ENCODE measurements around the gene S100P.

Gene S100P

DNA sequence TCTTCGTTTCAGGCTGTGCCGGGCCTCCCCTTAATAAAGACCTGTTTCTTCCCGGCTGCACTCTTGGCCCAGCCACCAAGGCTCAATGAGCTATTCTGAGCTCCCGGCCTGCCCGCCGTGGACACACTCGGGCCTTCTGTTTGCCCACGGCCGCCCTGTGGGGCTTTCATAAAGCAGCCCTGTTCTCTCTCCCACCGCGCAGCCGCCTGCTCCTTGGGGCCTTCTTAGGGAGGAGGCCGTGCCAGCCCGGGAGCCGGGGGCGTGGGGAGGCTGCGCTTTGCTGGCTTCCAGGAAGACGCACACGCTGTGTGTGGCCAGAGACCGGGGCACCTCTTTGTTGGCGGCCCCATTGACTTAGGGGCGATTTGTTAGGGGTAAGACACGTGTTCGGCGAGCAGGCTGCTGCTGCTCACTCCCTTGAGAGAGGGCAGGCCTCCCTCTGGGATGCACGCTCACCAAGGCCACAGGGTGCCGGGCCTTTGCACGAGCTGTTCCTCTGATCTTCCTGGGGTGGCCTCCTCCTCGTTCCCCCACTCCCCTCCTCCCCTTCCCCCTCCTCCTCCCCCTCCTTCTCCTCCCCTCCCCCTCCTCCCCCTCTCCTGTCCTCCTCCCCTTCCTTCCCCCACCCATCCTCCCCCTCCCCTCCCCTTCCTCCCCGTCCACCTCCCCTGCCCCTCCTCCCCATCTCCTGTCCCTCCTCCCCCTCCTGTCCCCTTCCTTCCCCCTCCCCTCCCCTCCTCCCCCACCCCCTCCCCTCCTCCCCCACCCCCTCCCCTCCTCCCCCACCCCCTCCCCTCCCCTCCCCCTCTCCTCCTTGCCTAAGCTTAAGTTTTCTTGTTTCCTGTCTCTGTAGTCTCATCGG, 33.6 kb downstream of the S100P start:
- no peak for DNase-seq

DNA sequence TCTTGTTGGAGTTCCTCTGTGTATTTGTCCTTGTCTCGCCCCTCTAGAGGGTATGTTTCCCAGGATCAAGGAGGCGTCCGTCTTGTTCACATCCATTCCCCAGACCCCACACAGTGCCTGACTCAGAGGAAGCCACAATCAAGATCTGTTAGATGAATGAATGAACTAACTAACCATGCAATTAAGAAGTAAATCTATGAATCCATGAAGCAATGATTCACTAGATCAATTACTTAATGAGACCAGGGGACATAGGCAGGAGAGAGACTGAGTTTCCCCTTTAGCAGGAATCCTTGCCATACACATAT, 34.2 kb downstream of the S100P start:
- no peak for DNase-seq

DNA sequence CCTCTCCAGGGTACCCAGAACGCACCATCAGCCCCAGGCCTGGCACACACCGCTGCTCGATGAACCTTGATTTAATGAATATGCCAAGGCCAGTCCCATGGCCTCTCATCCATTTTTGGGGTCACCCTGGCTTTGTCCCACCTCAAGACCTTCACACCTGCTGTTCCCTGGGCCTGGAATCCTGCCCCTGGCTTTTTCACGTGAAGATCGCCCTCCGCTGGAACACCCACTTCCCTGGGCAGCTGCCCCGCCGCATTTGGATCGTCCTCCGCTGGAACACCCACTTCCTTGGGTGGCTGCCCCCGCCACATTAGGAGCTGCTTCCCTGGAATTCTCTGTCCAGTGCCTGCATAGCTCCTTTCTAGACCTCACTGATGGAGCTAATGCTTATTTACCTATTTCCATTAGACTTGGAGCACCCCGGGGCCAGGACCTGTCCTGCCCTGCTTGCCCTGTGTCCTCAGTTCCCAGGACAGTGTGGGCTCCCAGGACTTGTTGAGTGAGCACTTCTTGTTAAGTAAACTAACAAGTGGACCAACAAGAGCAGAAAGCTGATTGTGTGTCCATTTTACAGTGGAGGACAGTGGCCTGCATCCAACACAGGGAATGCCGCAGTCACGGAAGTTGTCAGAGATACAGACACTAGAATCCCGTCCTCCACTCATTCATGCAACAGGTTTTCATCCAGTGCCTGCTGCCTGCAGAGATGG, 34.8 kb downstream of the S100P start:
- no peak for DNase-seq

DNA sequence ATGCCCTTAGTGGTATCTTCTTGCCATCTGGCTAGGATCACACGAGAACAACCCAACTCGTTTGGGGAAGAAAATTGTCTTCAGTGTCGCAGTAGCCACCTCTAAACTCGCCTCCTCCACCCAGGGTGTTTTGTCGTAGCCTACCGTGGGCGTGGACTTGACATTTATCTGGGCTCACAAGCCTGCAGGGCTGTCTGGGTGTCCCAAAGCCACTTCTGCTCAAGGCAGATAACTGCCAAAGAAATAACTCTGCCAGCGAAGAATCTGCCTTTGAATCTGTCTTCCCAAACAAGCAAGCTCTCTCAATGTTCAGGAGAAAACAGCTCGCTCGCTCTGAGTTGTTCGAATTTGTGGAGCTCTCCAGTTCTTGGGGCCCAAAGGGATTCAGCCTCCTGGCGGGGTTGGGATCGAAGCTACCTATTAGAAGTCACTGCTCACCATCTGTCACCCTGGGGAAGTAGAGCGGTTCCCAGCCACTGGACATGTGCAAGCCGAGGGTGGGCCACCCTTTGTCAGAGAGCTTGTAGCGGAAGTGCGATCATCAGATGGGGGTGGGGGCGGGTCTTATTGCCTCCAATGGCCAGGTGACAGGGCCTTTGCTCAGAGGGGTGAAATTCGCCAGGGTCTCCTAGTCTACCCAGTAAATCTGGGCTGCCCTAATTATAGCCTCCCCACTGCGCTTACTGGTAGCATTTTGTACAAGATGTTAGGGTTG, 37.1 kb downstream of the S100P start:
- no peak for DNase-seq

DNA sequence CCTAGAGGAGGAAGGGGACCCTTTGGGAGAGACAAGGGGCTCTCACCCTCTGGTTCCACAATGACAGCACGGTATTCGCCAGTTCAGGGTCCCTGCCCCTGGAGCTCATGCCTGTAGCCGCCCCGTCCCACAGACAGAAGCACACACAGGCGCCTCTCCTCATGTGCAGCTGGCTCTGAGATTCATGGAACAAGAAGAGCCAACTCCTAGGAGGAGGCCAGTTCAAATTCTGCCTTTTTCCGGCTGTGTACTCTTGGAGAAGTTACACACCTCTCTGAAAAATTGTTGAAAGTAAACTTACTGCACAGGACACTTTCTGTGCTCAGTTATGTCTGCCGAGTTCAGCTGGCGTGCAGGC, 37.6 kb downstream of the S100P start:
- no peak for DNase-seq

DNA sequence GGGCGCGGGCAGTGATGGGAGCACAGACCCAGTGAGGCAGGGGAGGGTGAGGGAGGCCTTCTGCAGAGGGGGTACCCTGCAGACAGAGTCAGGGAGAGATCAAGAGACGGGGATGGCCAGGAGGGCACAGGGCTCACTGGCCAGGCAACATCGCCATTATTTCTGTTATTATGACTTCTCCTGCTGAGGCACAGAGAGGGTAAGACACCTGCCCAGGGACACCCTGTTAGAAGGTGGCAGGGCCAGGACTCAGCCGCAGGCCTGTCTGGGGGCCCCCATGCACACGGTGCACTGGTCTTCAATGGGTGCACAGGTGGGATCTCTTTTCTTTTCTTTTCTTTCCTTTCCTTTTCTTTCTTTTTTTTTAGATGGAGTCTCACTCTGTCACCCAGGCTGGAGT, 38.1 kb downstream of the S100P start:
- no peak for DNase-seq

DNA sequence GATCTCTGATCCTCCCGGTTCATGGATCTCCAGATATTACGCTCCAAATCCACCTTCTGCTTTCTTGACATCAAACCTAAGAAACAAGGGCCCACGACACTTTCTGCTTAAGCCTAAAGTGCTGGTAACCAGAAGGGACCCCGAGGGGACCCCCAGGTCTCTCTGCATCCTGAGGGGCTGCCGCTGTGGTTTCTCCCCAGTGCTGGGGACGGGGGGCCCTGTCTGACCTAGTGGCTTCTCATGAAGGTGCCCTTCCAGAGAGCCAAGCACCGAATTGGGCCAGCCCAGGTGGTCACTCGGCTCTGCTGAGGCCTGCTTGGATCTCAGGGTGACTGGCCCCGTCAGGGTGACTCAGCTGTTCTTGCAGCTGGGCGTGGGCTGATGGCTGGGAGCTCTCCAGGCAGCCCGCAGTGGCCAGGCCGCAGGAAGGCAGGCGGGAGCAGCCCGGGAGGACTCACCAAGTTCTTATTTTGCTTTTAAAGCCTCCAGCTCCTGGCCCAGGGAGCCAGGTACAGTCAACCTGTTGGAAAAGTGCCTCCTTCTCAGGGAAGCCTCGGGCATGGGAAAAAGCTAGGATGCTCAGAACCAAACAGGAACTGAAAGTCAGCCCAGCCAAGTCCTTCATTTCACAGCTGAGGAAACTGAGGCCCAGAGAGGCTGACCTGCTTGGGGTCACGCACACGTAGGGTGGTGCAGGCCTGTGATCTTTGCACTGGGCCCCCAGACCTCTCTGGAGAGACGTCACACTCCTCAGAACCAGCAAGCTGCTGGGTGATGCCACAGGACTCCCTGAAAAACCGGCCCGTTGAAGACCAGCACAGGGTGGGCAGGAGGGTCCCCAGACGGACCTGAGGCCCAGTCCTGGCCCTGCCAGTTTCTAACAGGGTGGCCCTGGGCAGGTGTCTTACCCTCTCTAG, 39.0 kb downstream of the S100P start:
- DNase-seq, result no peak

DNA sequence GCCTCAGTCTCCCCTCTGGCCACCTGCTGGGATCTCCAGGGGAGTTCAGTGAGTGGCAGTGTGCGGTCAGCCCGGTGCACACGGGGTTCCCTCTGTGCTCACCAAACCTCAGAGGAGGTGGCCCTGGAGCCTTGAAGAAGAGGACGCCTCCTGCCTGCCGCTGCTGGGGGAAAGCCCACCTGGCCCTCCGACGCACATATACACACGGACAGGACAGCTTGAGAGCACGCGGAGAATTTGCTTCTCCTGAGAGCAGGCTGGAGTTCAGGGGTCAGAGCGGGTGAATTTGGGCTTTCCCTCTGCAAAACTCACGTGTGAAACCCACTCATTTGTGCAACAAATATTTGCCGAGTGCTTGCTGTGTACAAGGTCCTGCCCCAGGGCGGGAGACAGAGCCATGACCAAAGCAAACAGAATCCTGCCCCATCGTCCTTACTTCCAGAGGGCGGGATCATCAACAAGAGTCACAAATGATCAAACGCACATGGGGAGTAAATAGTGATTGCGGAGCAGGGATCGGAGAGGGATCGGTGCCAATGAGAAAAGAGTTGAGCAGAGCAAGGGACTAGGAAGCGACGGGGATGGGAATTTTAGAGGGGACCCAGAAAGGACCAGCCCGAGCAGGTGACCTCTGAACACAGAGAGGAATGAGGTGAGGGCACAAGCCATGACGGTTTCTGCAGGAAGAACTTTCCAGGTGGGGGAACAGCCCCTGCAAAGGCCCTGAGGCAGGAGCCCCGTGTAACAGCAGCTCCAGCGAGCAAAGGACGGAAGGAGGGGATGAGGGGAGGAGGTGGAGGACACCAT, 39.9 kb downstream of the S100P start:
- no peak for DNase-seq

DNA sequence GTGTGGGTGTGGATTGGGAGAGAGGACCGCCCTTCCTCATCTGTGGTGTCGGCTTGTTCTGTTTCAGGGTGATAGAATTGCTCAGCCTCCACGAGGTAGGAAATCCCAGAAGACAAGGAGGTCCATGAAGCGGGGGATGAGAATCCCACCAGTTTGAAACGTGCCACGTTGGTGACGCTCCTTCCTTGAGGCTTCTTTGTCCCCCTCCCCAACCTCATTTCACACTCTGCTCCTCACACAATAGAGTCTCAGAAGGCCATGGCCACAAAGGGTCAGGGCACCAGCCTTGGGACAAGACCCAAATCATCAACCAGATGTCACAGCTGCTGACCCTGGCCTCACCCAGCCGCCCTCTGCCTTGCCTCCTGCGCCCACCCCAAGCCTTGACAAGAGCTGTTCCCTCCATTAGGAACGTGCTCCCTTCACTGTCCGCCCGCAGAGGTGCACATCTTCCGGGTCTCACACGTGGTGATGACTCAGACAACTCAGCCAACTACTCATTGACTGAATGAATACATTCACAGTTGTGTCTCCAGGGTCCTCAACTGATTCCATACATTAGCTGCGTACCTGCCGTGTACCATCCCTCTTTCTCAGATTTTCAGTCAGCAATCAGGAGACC, 40.6 kb downstream of the S100P start:
- DNase-seq, result no peak

DNA sequence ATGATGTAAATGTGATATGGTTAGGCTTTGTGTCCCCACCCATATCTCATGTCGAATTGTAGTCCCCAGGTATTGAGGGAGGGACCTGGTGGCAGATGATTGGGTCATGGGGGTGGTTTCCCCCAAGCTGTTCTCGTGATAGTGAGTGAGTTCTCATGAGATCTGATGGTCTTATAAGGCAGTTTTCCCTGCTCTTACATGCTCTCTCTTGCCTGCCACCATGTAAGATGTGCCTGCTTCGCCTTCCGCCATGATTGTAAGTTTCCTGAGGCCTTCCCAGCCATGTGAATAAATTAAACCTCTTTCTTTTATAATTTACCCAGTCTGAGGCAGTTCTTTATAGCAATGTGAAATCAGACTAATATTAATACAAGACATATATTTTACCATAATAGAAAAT, 46.2 kb downstream of the S100P start:
- no peak for DNase-seq

DNA sequence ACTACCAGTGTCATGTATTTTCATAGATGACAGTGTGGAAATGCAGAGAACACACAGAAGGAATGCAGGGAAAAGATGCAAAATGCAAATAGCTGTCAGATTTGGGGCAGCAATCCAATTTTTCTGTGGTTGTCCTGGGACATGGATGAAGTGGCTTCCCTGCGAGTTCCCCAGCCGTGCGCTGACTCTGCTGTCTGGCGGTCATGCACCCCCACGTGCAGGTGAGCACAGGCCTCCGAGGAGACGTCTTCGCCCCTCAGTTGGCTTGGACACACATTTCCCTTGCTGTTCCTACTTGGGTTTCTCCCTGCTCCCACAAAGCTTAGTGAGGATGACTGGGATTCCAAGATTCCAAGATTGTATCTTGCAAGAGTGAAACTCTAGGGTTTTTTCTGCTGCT, 46.7 kb downstream of the S100P start:
- no peak for DNase-seq

DNA sequence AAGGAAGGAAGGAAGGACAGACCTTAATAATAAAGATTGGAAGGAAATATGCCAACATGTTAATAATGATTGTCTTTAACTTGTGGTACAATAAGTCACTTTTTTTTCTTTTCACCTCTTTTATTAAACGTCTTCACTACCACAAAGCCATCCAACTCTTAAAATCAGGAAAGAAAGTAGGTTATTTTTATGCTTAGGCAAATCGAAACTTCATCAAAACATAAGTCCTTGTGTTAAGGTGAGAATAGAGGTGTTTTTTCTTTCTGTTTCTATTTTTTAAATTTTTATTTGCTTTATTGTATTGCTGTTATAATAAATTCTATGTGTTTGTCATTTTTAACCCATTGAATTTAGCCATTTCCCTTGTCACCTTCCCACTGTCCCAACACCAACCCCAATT, 48.8 kb downstream of the S100P start:
- no peak for DNase-seq

DNA sequence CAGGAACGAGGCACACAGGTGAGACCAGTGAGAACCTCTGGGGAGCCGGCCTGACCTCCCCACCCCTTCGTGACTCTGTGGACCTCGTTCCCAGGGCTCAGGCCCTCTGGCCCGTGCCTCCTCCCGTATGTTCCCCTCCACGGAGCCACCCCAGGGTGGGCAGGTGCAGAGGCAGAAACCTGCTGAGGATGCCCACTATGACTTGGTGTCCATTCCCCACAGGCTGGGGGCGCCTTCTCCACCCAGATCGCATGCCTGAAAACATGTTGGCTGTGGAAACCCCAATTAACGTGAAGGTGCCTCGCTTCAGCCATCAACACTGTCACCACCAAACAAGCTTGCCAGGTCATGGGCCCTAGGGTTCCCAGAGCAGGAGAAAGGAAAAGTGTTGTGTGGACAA, 49.3 kb downstream of the S100P start:
- DNase-seq, result no peak

Data from T-helper 1 cell (primary cell).